Measurements from ENCODE around the gene GNG7.
"Not testable (repeated sequence)": the region's sequence is repeated elsewhere in the genome, so short reads cannot be mapped to it uniquely, and the experiment has no call there.

Gene GNG7

DNA sequence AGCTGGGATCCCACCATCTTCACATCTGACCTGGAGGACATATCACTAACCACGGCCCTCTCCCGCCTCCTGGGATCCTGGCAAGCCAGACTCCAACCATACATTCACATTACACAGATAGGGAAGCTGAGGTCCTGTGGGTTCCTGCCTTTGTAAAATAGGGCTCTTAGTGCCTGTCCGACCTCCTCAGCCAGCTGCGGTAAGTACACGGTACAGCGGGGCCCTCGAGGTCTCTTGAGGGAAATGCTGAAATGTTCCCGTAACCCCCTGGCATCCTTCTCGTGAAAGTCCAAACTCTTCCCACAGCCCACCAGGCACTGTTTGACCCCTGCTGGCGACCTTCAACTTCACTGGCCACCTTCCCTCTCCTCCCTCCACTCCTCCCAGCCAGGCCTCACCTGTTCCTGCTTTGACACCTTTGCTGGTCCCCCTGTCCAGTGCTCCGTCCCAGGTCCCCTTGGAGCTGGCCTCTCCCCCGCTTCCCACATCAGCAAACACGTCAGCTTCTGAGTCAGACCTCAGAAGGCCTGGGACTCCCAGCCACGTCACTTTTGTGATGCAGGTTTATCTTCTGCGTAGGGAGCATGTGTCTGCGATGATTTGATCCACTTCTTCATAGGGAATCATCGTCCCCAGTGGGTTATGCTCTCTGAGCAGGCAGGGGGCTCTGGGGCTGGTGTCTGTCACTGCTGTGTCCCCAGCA lies 8.8 kb upstream of the GNG7 start:
- no peak for DNase-seq

DNA sequence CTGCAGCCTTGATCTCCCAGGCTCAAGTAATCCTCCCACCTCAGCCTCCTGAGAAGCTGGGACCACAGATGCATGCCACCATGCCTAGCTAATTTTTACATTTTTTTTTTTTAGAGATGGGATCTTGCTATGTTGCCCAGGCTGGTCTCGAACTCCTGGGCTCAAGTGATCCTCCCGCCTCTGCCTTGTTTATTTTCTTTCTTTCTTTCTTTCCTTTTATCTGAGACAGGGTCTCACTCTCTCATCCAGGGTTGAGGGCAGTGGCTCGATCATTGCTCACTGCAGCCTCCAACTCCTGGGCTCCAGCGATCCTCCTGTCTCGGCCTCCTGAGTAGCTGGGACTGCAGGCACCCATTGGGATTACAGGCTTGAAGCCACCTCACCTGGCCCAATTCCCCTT lies 3.8 kb upstream of the GNG7 start:
- DNase-seq = no peak

- DNase-seq = no peak
These were observed 1.3 kb upstream of the GNG7 start for GRCh38 chr19:2703691-2704216.

DNA sequence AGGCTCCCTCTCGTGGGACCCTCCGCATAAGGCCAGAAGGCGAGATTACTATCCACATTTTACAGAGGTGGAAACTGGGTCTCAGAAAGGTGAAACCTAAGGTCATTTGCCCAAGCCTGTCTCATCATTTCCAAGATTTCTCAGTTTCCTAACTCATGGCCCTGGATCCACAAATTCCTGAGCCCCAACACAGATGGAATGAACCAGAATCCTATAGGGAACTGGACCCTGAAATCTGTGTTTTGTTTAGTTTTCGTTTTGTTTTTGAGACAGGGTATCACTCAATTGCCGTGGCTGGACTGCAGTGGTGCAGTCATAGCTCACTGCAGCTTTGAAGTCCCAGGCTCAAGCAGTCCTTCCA lies 563 bp upstream of the GNG7 start:
- no peak for DNase-seq

- no peak for DNase-seq
These were observed 929 bp downstream of the GNG7 start for GRCh38 chr19:2701361-2702169.

DNA sequence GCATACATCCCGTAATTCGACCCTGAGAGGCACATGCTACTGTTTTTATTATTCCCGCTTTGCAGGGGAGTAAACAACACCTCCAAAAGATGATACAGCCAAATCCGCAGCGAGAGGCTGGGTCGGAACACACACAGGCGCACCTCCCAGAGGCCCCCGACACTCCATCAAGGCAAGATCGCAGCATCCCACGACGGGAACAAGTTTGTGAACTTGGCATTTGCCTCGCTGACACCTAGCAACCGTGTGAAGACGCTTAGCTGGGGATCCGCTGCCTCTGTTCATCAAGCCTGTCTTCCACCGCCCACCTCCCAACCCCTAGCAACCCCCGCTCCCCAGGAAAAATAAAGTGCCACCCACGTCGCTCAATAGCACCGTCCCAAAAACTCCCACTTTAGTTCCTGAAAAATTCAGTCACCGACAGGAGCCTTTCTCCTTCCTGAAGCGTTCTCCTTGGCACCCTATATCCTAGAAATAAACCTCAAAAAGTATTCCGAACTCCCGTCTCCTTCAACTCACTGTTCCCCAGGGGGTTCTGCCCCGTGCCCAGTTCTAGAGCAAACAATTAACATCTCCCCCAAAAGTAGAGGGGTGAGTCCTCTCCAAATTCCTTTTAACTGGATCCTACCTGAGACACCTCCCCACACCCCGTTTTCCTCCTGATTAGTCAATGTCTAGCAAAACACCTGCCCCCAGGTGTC lies 1.7 kb downstream of the GNG7 start:
- DNase-seq = no peak

- no peak for DNase-seq
These were observed 2.9 kb downstream of the GNG7 start for GRCh38 chr19:2699413-2700140.

- DNase-seq = no peak
These were observed 8.3 kb downstream of the GNG7 start for GRCh38 chr19:2694196-2694595.

DNA sequence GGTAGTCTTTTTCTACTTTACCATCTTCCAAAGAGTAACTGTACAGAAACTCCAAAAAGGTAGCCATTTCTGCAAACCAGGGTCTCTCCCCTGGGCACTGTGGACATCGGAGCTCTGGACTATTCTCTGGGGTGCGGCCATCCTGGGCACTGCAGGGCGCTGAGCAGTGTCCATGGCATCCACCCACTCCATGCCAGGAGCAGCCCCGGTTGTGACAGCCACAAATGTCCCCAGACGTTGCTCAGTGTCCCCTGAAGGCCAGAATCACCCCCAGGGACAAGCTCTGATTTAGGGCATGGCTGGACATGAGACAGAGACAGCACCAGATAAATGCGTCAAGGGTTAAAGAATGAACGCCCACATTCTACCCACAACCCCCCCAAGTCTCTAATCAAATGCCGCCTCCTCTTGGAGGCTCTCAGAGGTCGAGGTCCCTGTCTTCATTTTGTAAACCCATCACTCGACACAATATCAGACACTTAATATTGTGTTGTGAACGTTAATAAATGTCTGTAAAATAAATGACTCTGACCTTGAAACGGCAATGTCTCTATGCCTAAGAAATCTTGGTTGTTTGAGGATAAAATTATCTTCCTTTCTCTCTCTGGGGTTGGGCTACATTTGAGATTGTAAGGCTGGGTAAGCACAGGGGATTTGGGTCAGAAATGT lies 8.9 kb downstream of the GNG7 start:
- no peak for DNase-seq

DNA sequence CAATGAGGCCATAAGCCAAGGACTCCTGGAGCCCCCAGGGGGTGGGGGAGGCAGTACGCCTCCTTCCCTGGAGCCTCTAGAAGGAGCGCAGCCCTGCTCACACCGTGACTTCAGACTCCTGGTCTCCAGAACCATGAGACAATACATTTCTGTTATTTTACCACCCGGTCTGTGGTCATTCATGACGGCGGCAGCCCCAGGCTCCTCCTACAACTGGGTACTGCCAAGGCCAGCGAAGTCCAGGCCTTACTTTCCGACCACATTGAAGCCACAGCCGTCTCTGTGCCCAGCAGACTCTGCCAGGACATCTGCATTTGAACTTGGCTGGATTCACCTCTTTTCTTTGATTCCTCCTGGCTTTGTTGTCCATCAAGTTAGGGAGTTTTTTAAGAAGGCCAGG lies 10.5 kb downstream of the GNG7 start:
- DNase-seq = no peak

DNA sequence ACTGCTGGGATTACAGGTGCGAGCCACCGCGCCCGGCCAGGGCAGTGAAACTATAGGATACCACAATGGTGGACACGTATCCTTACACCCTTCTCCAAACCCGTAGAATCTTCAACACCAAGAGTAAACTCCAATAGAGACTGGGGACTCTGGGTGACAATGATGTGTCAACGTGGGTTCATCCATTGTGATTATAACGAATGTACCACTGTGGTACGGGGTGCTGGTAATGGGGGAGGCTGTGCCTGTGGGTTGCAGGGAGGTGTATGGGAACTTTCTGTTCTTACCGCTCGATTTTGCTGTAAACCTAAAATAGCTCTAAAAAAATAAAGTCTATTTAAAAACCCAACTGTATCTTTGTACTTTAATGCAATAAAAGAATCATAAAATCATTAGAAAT lies 11.6 kb downstream of the GNG7 start:
- DNase-seq = no peak

DNA sequence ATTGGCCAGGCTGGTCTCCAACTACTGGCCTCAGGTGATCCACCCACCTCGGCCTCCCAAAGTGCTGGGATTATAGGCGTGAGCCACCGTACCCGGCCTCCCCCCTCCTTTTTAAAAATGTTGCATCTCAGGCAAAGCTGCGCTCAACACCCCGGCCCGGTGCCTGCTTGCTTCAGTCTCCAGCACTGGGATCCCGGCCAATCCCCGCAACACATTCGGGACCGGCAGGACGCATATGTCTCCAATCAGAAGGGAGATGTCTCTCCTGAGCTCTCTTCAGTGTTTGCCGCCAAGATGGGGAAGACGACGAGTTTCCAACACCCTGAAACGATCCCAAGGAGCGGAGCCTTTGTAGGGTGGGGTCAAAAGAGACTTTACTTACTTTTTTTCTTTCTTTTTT lies 16.1 kb downstream of the GNG7 start:
- no peak for DNase-seq

DNA sequence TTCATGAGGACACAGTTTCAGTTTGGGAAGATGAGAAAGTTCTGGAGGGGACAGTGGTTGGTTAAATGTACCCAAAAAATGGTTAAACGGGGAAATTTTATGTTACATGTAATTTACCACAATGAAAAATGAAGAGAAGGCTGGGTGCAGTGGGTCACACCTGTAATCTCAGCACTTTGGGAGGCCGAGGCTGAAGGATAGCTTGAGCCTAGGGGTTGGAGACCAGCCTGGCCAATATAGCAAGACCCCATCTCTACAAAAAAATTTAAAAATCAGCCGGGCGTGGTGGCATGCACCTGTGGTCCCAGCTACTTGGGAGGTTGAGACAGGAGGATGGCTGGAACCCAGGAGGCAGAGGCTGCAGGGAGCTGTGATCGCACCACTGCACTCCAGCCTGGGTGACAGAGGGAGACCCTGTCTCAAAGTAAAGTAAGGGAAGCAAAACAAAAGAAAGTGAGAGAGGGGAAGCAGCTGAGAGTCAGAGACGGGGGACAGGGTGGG lies 17.2 kb downstream of the GNG7 start:
- no peak for DNase-seq

DNA sequence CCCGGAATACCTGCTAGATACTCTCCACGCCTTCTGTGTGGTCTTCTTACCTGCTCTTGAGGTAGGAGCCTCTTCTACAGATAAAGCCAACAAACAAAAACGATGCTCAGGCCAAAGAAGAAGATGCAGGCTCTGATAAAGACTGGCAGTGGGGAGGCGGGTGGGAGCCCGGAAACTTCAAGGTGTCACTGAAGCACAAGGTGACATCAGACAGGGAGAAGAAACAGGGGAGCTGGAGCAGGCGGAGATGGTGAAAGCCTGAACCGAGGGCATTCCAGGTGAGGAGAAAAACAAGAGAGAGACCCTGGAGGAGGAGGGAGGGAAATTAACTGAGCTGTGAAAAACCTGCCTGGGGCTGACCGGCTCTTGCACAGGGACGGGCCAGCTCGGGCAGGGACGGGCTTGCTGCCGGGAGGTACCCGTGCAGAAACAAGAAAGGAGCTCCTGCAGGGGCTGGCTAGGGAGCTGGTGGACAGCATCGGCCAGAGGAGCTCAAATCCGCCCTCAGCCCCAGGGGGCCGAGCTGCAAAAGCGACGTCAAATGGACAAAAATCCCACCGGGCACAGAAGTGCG lies 19.0 kb downstream of the GNG7 start:
- no peak for DNase-seq

DNA sequence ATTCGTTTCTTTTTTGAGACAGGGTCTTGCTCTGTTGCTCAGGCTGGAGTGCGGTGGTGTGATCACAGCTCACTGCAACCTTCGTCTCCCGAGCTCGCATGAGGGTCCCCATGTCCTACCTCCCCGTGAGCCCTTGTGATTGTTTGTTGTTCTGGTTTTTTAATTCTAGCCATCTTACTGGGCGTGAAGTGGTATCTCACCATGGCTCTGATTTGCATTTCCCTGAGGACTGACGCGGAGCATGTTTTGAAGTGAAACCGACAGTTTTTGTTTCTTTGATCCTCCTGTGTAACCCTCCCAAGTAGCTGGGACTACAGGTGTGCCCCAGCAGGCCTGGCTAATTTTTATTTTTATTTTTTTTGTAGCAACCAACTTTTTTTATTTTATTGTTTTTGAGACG lies 21.7 kb downstream of the GNG7 start:
- DNase-seq = no peak

GRCh38 chr19:2679439-2679838 lies 23.1 kb downstream of the GNG7 start:
- DNase-seq = no peak

DNA sequence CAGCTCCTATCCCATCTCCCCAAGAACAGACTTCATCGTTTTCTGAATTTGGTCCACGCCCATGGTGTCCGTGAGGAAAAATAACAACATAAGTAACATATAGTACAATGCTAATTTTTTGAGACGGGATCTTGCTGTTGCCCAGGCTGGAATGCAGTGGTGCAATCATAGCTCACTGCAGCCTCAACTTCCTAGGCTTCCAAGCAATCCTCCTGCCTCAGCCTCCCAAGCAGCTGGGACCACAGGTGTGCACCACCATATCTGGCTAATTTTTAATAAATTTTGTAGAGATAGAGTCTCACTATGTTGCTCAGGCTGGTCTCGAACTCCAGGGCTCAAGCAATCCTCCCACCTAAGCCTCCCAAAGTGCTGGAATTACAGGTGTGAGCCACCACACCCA lies 23.5 kb downstream of the GNG7 start:
- DNase-seq = not testable (repeated sequence)

GRCh38 chr19:2678044-2678671 lies 24.3 kb downstream of the GNG7 start:
- no peak for DNase-seq

DNA sequence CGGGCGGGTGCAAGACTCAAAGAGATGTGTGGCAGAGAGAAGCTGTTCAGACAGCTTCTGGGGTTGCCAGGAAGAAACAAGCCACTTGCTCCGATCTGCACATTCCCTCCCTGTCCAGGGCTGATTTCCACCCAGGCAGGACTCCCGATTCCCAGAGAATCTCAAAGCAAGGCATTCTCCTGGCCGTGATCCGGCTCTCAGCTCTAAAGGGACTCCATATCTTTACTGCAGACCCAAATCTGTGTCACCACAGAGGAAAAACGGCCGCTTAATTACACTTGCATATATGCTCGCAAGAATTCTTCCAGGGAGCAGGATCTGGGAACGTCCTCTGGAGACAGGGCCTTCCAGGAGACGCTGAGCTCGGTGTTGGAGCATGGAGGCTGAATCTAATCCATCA lies 25.7 kb downstream of the GNG7 start:
- DNase-seq = no peak

- DNase-seq = no peak
These were observed 26.6 kb downstream of the GNG7 start for GRCh38 chr19:2675892-2676291.

- no peak for DNase-seq
These were observed 32.3 kb downstream of the GNG7 start for GRCh38 chr19:2670217-2670616.

All from NCI-H1436 (cell line).